ENCODE measurements around the gene GLYATL2. TPM values are rescaled to one million over a fixed set of nuclear protein-coding genes. Genes with fewer than 3 reads are reported as not detected.

Gene GLYATL2
- total and polyA plus RNA-seq, 2 of the 8 experiments (the other 6 are each of a cell fraction or from before 2014, with no cell fraction given): 0.39 to 0.69 TPM

GRCh38 chr11:58880625-58881024 lies 36.1 kb upstream of the GLYATL2 start (continued):
- TF ChIP-seq, protein P1, sequence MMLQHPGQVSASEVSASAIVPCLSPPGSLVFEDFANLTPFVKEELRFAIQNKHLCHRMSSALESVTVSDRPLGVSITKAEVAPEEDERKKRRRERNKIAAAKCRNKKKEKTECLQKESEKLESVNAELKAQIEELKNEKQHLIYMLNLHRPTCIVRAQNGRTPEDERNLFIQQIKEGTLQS (IDR thresholded peaks at IDR 0.05; ENCODE audit: insufficient read depth, low read depth, low read length): no peak
- TF ChIP-seq KDM1A (IDR thresholded peaks at IDR 0.05; ENCODE audit: borderline replicate concordance, low read length) (no peak), CBX5 (IDR thresholded peaks at IDR 0.05; ENCODE audit: low read depth, low read length) (no peak), FOSL1 (IDR thresholded peaks at IDR 0.05; ENCODE audit: insufficient read depth, low read depth, low read length) (no peak), ZNF274 (IDR thresholded peaks at IDR 0.05; ENCODE audit: borderline replicate concordance, extremely low read depth, low read length) (no peak), SP2 (IDR thresholded peaks at IDR 0.05; ENCODE audit: low read length) (no peak), SAP30 (IDR thresholded peaks at IDR 0.05; ENCODE audit: insufficient read depth, insufficient replicate concordance, low read length) (no peak)
